B cell (primary cell): ENCODE measurements around the gene FMOD. TPM values are rescaled to one million over a fixed set of nuclear protein-coding genes. Genes with fewer than 3 reads are reported as not detected.

Source experiments
- ATAC-seq: fragments of 200-7000 bp; cut with Tn5 transposase; one replicate; pipeline ENCODE4 v1.10.0; 2021; ENCODE audit warnings: low read depth, mild to moderate bottlenecking, moderate number of reproducible peaks, moderate library complexity
- CTCF ChIA-PET: fragments of 350-600 bp; sonication (Branson Sonifier 250); formaldehyde crosslinking; loops from one replicate; lab custom pipeline; 2021; ENCODE audit warnings: antibody characterized with exemption, inconsistent platforms; lab: Charles Lee
- POLR2A ChIA-PET: fragments of 350-600 bp; sonication (Branson Sonifier 250); formaldehyde crosslinking; loops from one replicate; lab custom pipeline; 2021; ENCODE audit warnings: antibody characterized with exemption; lab: Charles Lee
- DNase-seq: peaks from one replicate; pipeline ENCODE4 v3.0.0; 2013
- H2AFZ ChIP-seq: 2 replicates; pipeline ENCODE4 v1.6.1; 2012; ENCODE audit warnings: mild to moderate bottlenecking, low read depth, low read length; ENCODE audit not compliant: insufficient read depth, poor library complexity, severe bottlenecking
- H3K27ac ChIP-seq, 2 donors: 1 replicate in 1 of 2; 2 replicates in 1 of 2; pipeline ENCODE4 v1.5.1; 2012 to 2013; ENCODE audit warnings: low read length in 2 of 2, mild to moderate bottlenecking in 2 of 2, moderate library complexity in 1 of 2
- H3K27me3 ChIP-seq, 4 experiments: fragments of 200-600 bp in 1 of 4; sonication (generic) in 1 of 4; replicated peaks in 1 of 4; 1 replicate in 2 of 4; 2 replicates in 2 of 4; pipeline versions ENCODE4 v1.6.1 to v1.7.0; 2013 to 2016; ENCODE audit warnings: low read length in 3 of 4, mild to moderate bottlenecking in 2 of 4, mixed read lengths in 1 of 4, moderate library complexity in 1 of 4; ENCODE audit not compliant: insufficient read depth in 4 of 4, control insufficient read depth in 3 of 4; ENCODE audit errors: control extremely low read depth in 1 of 4
- H3K36me3 ChIP-seq, 2 experiments: replicated peaks in 1 of 2; 1 replicate in 1 of 2; 2 replicates in 1 of 2; pipeline versions ENCODE4 v1.6.1 to v1.7.1; 2013; ENCODE audit warnings: low read length in 1 of 2; ENCODE audit not compliant: insufficient read depth in 2 of 2, control insufficient read depth in 1 of 2; ENCODE audit errors: control extremely low read depth in 1 of 2, extremely low read depth in 1 of 2
- H3K4me1 ChIP-seq, 2 donors: fragments of 200-600 bp in 1 of 2; sonication (generic) in 1 of 2; 1 replicate in 1 of 2; 2 replicates in 1 of 2; pipeline versions ENCODE4 v1.5.1 to v1.6.1; 2013 to 2017; ENCODE audit warnings: low read length in 2 of 2; ENCODE audit not compliant: control insufficient read depth in 2 of 2, insufficient read depth in 2 of 2
- H3K4me2 ChIP-seq: replicated peaks from 2 replicates; pipeline ENCODE3; 2012; ENCODE audit warnings: mild to moderate bottlenecking, low read depth, low read length; ENCODE audit not compliant: poor library complexity, severe bottlenecking
- H3K4me3 ChIP-seq, 5 experiments: fragments of 200-600 bp in 1 of 5; sonication (generic) in 1 of 5; 1 replicate in 3 of 5; 2 replicates in 2 of 5; pipeline versions ENCODE4 v1.5.1 to v1.7.0; 2011 to 2016; ENCODE audit warnings: low read length in 4 of 5, mild to moderate bottlenecking in 4 of 5, low read depth in 2 of 5, control low read depth in 1 of 5, moderate library complexity in 1 of 5; ENCODE audit not compliant: insufficient read depth in 1 of 5; ENCODE audit errors: control extremely low read depth in 1 of 5, extremely low read depth in 1 of 5
- H3K79me2 ChIP-seq: fragments of 200-600 bp; sonication (generic); one replicate; pipeline ENCODE4 v1.6.0; 2016; ENCODE audit warnings: low read length; ENCODE audit not compliant: control insufficient read depth, insufficient read depth
- H3K9ac ChIP-seq: fragments of 200-600 bp; sonication (generic); 2 replicates; pipeline ENCODE4 v1.6.1; 2017; ENCODE audit warnings: mild to moderate bottlenecking, low read length, moderate library complexity
- H3K9me3 ChIP-seq, 3 donors: one replicate each; pipeline versions ENCODE4 v1.6.1 to v1.7.1; 2013; ENCODE audit warnings: low read length in 2 of 3; ENCODE audit not compliant: control insufficient read depth in 2 of 3, insufficient read depth in 1 of 3; ENCODE audit errors: control extremely low read depth in 1 of 3
- H4K20me1 ChIP-seq: 2 replicates; pipeline ENCODE4 v1.6.0; 2012; ENCODE audit warnings: mild to moderate bottlenecking, low read length; ENCODE audit not compliant: insufficient read depth, control insufficient read depth, poor library complexity, severe bottlenecking
- H3K27ac Mint-ChIP-seq: one replicate; pipeline ENCODE4 v1.8.0; 2021; ENCODE audit warnings: mixed read lengths
- H3K27me3 Mint-ChIP-seq: one replicate; pipeline ENCODE4 v1.8.0; 2021; ENCODE audit warnings: mixed read lengths
- H3K4me1 Mint-ChIP-seq: one replicate; pipeline ENCODE4 v1.8.0; 2021; ENCODE audit warnings: mixed read lengths
- H3K4me3 Mint-ChIP-seq: one replicate; pipeline ENCODE4 v1.8.0; 2021; ENCODE audit warnings: mixed read lengths
- H3K9me3 Mint-ChIP-seq: one replicate; pipeline ENCODE4 v1.8.0; 2022; ENCODE audit warnings: mixed read lengths; ENCODE audit not compliant: insufficient read depth
- EZH2 ChIP-seq: IDR thresholded peaks from 2 replicates; pipeline ENCODE4 v1.6.1; 2012; ENCODE audit warnings: borderline replicate concordance, low read depth, mild to moderate bottlenecking, moderate library complexity, low read length; ENCODE audit not compliant: insufficient read depth, poor library complexity, severe bottlenecking
- WGBS: methylation state at CpG from one replicate; pipeline ENCODE4 v1.1.5; 2013; ENCODE audit warnings: missing lambda C conversion rate; ENCODE audit not compliant: insufficient coverage; 5-methylcytosine and 5-hydroxymethylcytosine counted together
- intact Hi-C: fragments of 100-400 bp; cut with micrococcal nuclease; formaldehyde crosslinking; loops from one replicate; pipeline ENCODE4 v1.10.0; 2022
- polyA plus RNA-seq: library from polyadenylated mRNA; depleted of rRNA; stranded (reverse); fragments of >200 nt; gene quantifications from 2 replicates; pipeline ENCODE4 v1.2.3, GENCODE V29; 2012
- total RNA-seq, 2 donors: library from RNA; stranded (reverse); fragments of 120-200 nt in 1 of 2; gene quantifications; 1 replicate in 1 of 2; 2 replicates in 1 of 2; pipeline versions ENCODE4 v1.2.3 to v1.2.4, GENCODE V29; 2013 to 2022
- TF ChIP-seq, protein P1 (sequence below): fragments of 200-600 bp; IDR thresholded peaks from one replicate; pipeline ENCODE4 v1.8.0; 2022; ENCODE audit warnings: antibody characterized with exemption, mild to moderate bottlenecking

Gene FMOD
- total and polyA plus RNA-seq, 2 donors (not counting 1 experiment from before 2014, with no cell fraction given), result not detected

DNA sequence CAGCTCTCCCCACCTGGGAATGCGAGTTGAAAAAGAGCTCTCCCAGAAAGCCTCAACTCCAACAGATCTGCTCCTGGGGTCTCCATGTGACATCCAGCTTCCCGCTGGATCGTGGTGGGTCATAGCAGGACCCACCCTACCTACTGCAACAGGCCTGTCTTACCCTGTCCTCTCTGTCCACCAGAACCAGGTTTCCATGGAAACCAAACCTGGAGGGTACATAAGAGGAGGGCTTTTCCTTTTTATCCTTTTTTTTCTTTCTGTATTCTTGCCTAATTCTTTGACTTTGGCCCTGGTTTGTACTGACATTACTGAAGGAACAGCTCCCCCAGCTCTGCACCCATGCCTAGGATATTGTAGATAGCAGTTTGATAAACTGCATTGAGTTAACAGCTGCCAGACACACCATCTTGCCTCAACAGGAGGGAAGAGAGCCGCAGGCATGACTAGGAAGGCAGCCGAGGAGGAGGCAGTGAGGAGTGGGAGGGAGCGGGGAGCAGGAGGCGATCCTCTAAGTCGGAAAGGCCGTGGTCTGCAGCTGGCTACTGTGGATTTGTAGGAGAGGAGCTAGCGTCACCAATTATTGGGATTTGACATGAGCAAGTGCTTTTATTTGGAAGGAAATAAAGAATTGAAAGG, 9.7 kb upstream of the FMOD start:
- 98% methylated on average over 7 of the region's 10 CpGs for WGBS
- ChIA-PET POLR2A (no interaction called here), CTCF (interaction anchor here (1.1 to 5.7 kb wide), 6 partner anchors 18 to 126 kb away, joined by 3 to 61 read pairs (median 6); no protein-coding TSS in a partner anchor)
- Histone ChIP-seq H3K79me2 (no peaks in the 10 kb centered on the region), H3K36me3 (no peaks in the 10 kb centered on the region), H3K4me1 (peaks cover 18 to 19% of the 10 kb centered on the region in 2 donors), H3K27me3 (peaks cover 0 to 8% (median 3%) of the 10 kb centered on the region in 4 experiments), H3K4me3 (no peak overlapping the region), H2AFZ (no peak overlapping the region), H3K9me3 (peaks cover 0 to 8% (median 0%) of the 10 kb centered on the region in 3 donors), H3K4me2 (no peak overlapping the region), H3K27ac (no peak overlapping the region), H3K9ac (no peak overlapping the region), H4K20me1 (no peaks in the 10 kb centered on the region)
- H3K9me3 Mint-ChIP-seq, result no peaks in the 10 kb centered on the region
- H3K27ac Mint-ChIP-seq, result peak overlapping the region; percentile 15
- intact Hi-C loops, result loop anchor here (5.0 kb wide), 1 partner anchor 67 kb away; no protein-coding TSS in a partner anchor
- peaks cover 20% of the 10 kb centered on the region for H3K4me1 Mint-ChIP-seq
- H3K4me3 Mint-ChIP-seq, result no peak overlapping the region
- DNase-seq (no peak), ATAC-seq (no peak)
- H3K27me3 Mint-ChIP-seq, result peaks cover 23% of the 10 kb centered on the region
- TF ChIP-seq, protein P1, sequence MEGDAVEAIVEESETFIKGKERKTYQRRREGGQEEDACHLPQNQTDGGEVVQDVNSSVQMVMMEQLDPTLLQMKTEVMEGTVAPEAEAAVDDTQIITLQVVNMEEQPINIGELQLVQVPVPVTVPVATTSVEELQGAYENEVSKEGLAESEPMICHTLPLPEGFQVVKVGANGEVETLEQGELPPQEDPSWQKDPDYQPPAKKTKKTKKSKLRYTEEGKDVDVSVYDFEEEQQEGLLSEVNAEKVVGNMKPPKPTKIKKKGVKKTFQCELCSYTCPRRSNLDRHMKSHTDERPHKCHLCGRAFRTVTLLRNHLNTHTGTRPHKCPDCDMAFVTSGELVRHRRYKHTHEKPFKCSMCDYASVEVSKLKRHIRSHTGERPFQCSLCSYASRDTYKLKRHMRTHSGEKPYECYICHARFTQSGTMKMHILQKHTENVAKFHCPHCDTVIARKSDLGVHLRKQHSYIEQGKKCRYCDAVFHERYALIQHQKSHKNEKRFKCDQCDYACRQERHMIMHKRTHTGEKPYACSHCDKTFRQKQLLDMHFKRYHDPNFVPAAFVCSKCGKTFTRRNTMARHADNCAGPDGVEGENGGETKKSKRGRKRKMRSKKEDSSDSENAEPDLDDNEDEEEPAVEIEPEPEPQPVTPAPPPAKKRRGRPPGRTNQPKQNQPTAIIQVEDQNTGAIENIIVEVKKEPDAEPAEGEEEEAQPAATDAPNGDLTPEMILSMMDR, result no peak
- TF ChIP-seq EZH2, result no peak

GRCh38 chr1:203359010-203359571, 8.2 kb upstream of the FMOD start:
- peaks cover 18 to 19% of the 10 kb centered on the region in 2 donors for H3K4me1 ChIP-seq
- Mint-ChIP-seq H3K27ac (peak overlapping the region; percentile 46), H3K4me1 (peaks cover 20% of the 10 kb centered on the region), H3K4me3 (no peak overlapping the region), H3K9me3 (no peaks in the 10 kb centered on the region), H3K27me3 (peaks cover 28% of the 10 kb centered on the region)
- no peaks in the 10 kb centered on the region for H3K79me2 ChIP-seq
- DNase-seq (no peak), ATAC-seq (no peak)
- no peaks in the 10 kb centered on the region for H4K20me1 ChIP-seq
- H3K27ac ChIP-seq, result no peak overlapping the region
- H3K9me3 ChIP-seq, result peaks cover 0 to 8% (median 0%) of the 10 kb centered on the region in 3 donors
- intact Hi-C loops, result no loop called here
- ChIA-PET POLR2A (no interaction called here), CTCF (interaction anchor here (0.6 to 5.7 kb wide), 4 partner anchors 17 to 125 kb away, joined by 3 to 61 read pairs (median 6); no protein-coding TSS in a partner anchor)
- no peak overlapping the region for H3K4me3 ChIP-seq
- no peak overlapping the region for H3K4me2 ChIP-seq
- no peak overlapping the region for H3K9ac ChIP-seq
- TF ChIP-seq, protein P1, result no peak
- no peak for TF ChIP-seq EZH2
- no peak overlapping the region for H2AFZ ChIP-seq
- no peaks in the 10 kb centered on the region for H3K36me3 ChIP-seq
- H3K27me3 ChIP-seq, result peaks cover 0 to 15% (median 3%) of the 10 kb centered on the region in 4 experiments
